ENCODE measurements around the gene POLR3A.
"Not testable (repeated sequence)": the region's sequence is repeated elsewhere in the genome, so short reads cannot be mapped to it uniquely, and the experiment has no call there.

POLR3A gene

GRCh38 chr10:78029269-78030226 lies at the start of gene POLR3A:
Gene POLR3A (minus strand): TSS chr10:78029515. CDS start chr10:78029407, 108 bp downstream.
- DNase-seq = peak; percentile 92

GRCh38 chr10:78078539-78079330 lies 49.4 kb upstream of the POLR3A start:
- no peak for DNase-seq

- DNase-seq = not testable (repeated sequence)
Measured at GRCh38 chr10:78075806-78076205, 46.5 kb upstream of the POLR3A start.

- no peak for DNase-seq
Measured at GRCh38 chr10:78072504-78072903, 43.2 kb upstream of the POLR3A start.

- DNase-seq = no peak
Measured at GRCh38 chr10:78071857-78072179, 42.5 kb upstream of the POLR3A start.

- no peak for DNase-seq
Measured at GRCh38 chr10:78071140-78071856, 42.0 kb upstream of the POLR3A start.

- DNase-seq = no peak
Measured at GRCh38 chr10:78070726-78071125, 41.4 kb upstream of the POLR3A start.

GRCh38 chr10:78070064-78070463 lies 40.7 kb upstream of the POLR3A start:
- not testable (repeated sequence) for DNase-seq

GRCh38 chr10:78069151-78069550 lies 39.8 kb upstream of the POLR3A start:
- no peak for DNase-seq

- no peak for DNase-seq
Measured at GRCh38 chr10:78066728-78067430, 37.6 kb upstream of the POLR3A start.

GRCh38 chr10:78066012-78066411 lies 36.7 kb upstream of the POLR3A start:
- no peak for DNase-seq

GRCh38 chr10:78065611-78066010 lies 36.3 kb upstream of the POLR3A start:
- no peak for DNase-seq

- not testable (repeated sequence) for DNase-seq
Measured at GRCh38 chr10:78064919-78065318, 35.6 kb upstream of the POLR3A start.

GRCh38 chr10:78063236-78063635 lies 33.9 kb upstream of the POLR3A start:
- DNase-seq = no peak

GRCh38 chr10:78062296-78062695 lies 33.0 kb upstream of the POLR3A start:
- no peak for DNase-seq

GRCh38 chr10:78059906-78060702 lies 30.8 kb upstream of the POLR3A start:
- DNase-seq = no peak

- DNase-seq = no peak
Measured at GRCh38 chr10:78058562-78058961, 29.2 kb upstream of the POLR3A start.

GRCh38 chr10:78053211-78053868 lies 24.0 kb upstream of the POLR3A start:
- no peak for DNase-seq

GRCh38 chr10:78049851-78050250 lies 20.5 kb upstream of the POLR3A start:
- DNase-seq = no peak

- peak; percentile 89 for DNase-seq
Measured at GRCh38 chr10:78047314-78047891, 18.1 kb upstream of the POLR3A start.
